HEK293T (cell line): Measurements from ENCODE around the gene CHD2.

Experiments
- CTCF ChIA-PET: fragments of 350-600 bp; formaldehyde crosslinking; extraction: SDS; loops from one replicate; lab custom pipeline; 2021; ENCODE audit warnings: antibody characterized with exemption, inconsistent platforms; lab: Yijun Ruan, JAX
- POLR2A ChIA-PET: fragments of 350-600 bp; formaldehyde crosslinking; extraction: SDS; loops from one replicate; lab custom pipeline; 2020; ENCODE audit warnings: antibody characterized with exemption, inconsistent platforms; lab: Yijun Ruan, JAX
- DNase-seq: peaks from one replicate; pipeline ENCODE4 v3.0.0; 2012; ENCODE audit warnings: mixed read lengths; ENCODE audit errors: extremely low spot score
- ARNT ChIP-seq: fragments of 450-650 bp; IDR thresholded peaks from 2 replicates; pipeline ENCODE4 v1.6.1; 2017; ENCODE audit warnings: mild to moderate bottlenecking
- BHLHE40 ChIP-seq: fragments of 450-650 bp; IDR thresholded peaks from 2 replicates; pipeline ENCODE4 v1.6.1; 2016; ENCODE audit warnings: mild to moderate bottlenecking, moderate library complexity, borderline replicate concordance
- CTBP1 ChIP-seq: fragments of 450-650 bp; IDR thresholded peaks from 2 replicates; pipeline ENCODE4 v1.6.1; 2016; ENCODE audit warnings: borderline replicate concordance
- ELF4 ChIP-seq: fragments of 450-650 bp; IDR thresholded peaks from 2 replicates; pipeline ENCODE4 v1.6.1; 2017; ENCODE audit warnings: antibody characterized with exemption
- FOXA1 ChIP-seq: fragments of 450-650 bp; IDR thresholded peaks from 2 replicates; pipeline ENCODE4 v1.6.1; 2016; ENCODE audit warnings: mild to moderate bottlenecking
- FOXK2 ChIP-seq: fragments of 450-650 bp; IDR thresholded peaks from 2 replicates; pipeline ENCODE4 v1.6.1; 2016; ENCODE audit warnings: mild to moderate bottlenecking
- FOXM1 ChIP-seq: fragments of 450-650 bp; IDR thresholded peaks from 2 replicates; pipeline ENCODE4 v1.6.1; 2017; ENCODE audit warnings: mild to moderate bottlenecking, borderline replicate concordance
- HDGF ChIP-seq: fragments of 450-650 bp; IDR thresholded peaks from 2 replicates; pipeline ENCODE4 v1.6.1; 2017; ENCODE audit warnings: antibody characterized with exemption, borderline replicate concordance
- L3MBTL2 ChIP-seq: fragments of 450-650 bp; conservative IDR thresholded peaks from 2 replicates; pipeline ENCODE4 v1.6.1; 2016; ENCODE audit warnings: mild to moderate bottlenecking
- LEF1 ChIP-seq: fragments of 450-650 bp; IDR thresholded peaks from 2 replicates; pipeline ENCODE4 v1.6.1; 2017; ENCODE audit warnings: mild to moderate bottlenecking, borderline replicate concordance
- NFRKB ChIP-seq: fragments of 450-650 bp; IDR thresholded peaks from 2 replicates; pipeline ENCODE4 v1.6.1; 2016; ENCODE audit warnings: mild to moderate bottlenecking, moderate library complexity
- SP1 ChIP-seq: fragments of 450-650 bp; IDR thresholded peaks from 2 replicates; pipeline ENCODE4 v1.6.1; 2017
- SUZ12 ChIP-seq: fragments of 450-650 bp; IDR thresholded peaks from 2 replicates; pipeline ENCODE4 v1.6.1; 2016; ENCODE audit warnings: mild to moderate bottlenecking
- TARDBP ChIP-seq: fragments of 450-650 bp; IDR thresholded peaks from 2 replicates; pipeline ENCODE4 v1.6.1; 2016
- ZNF384 ChIP-seq: fragments of 450-650 bp; IDR thresholded peaks from 2 replicates; pipeline ENCODE4 v1.6.1; 2016
- TF ChIP-seq, protein P1 (sequence below): fragments of 450-650 bp; IDR thresholded peaks from 2 replicates; pipeline ENCODE4 v1.6.1; 2016

CHD2 gene

DNA sequence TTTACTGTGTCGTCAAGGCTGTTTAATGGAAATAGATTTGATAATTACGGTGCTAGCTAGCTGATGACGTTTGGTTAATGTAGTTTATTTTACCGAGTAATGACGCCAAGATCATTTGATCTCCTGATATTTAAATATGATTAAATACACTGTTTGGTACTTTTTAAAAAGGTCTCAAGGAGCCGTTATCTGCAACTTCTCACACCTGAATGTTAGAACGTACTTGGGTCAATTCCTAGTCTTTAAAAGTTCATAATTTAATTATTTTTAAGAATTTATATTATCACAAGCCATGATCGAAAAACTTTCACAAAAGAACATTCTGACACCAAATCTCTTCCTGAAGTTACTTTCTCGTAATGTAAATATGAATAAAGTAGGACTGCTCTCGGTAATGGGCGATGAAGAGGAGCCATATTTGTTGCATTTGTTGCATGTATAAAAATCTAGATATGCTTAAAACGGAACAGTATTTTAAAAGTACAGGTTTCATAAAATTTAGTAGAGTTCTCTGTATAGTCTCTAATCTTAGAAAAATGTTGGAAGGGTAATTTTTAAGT, 16.2 kb upstream of the CHD2 start:
- DNase-seq, result no peak
- ChIA-PET POLR2A (interaction anchor here (0.9 to 13.5 kb wide), 10 partner anchors 11 to 80 kb away, joined by 3 to 341 read pairs (median 46); partner anchors contain the start of gene CHD2), CTCF (interaction anchor here (1.7 to 2.7 kb wide), 2 partner anchors 16 to 86 kb away, joined by 4 to 12 read pairs; partner anchors contain the start of gene CHD2)
- TF ChIP-seq CTBP1, result no peak
- TF ChIP-seq SUZ12, result no peak
- TF ChIP-seq, protein P1, sequence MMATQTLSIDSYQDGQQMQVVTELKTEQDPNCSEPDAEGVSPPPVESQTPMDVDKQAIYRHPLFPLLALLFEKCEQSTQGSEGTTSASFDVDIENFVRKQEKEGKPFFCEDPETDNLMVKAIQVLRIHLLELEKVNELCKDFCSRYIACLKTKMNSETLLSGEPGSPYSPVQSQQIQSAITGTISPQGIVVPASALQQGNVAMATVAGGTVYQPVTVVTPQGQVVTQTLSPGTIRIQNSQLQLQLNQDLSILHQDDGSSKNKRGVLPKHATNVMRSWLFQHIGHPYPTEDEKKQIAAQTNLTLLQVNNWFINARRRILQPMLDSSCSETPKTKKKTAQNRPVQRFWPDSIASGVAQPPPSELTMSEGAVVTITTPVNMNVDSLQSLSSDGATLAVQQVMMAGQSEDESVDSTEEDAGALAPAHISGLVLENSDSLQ, result no peak
- no peak for TF ChIP-seq FOXK2
- TF ChIP-seq TARDBP, result no peak

DNA sequence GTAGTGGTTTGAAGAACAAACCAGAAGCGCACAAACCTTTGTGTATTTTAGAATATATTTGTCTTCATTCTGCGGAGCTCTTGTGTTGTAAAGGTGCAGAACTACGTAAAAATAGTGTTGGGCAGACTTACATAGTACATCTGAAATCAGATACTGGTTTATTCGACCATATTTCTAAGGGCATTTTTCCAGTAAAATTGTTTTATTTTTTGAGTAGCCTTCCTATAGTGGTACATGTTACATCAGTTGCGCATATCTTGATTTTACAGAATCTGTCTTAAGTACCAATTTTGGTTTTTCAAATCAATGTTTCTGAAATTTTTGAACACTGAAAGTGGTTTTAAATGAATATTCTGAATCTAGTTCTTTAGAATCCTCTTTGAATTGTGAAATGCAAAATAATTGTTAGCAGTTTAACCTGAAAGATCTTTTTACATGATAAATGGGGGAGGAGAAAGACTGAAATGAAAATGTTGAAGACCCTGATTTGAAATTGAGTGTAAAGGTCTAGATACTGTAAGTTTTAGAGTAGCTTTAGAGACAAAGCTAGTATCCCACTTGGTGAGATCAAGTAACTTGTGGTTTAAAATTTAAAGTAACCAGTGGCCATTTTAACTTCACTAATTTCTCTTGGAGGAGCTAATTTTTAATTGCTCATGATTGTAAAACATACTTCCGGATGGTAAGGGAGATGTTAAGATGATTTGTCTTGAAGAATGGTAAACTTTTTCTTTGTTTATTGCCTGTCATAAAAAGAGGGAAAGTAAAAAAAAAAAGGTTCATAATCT, 15.5 kb upstream of the CHD2 start:
- DNase-seq, result no peak
- ChIA-PET POLR2A (interaction anchor here (1.0 to 13.5 kb wide), 7 partner anchors 20 to 81 kb away, joined by 4 to 341 read pairs (median 55); partner anchors contain the start of gene CHD2), CTCF (interaction anchor here (1.3 to 1.7 kb wide), 2 partner anchors 16 to 76 kb away, joined by 4 read pairs; partner anchors contain the start of gene CHD2)
- no peak for TF ChIP-seq ELF4
- TF ChIP-seq CTBP1, result no peak
- TF ChIP-seq NFRKB, result no peak
- no peak for TF ChIP-seq HDGF
- no peak for TF ChIP-seq FOXA1
- TF ChIP-seq ARNT, result no peak
- TF ChIP-seq LEF1, result no peak
- no peak for TF ChIP-seq FOXK2

DNA sequence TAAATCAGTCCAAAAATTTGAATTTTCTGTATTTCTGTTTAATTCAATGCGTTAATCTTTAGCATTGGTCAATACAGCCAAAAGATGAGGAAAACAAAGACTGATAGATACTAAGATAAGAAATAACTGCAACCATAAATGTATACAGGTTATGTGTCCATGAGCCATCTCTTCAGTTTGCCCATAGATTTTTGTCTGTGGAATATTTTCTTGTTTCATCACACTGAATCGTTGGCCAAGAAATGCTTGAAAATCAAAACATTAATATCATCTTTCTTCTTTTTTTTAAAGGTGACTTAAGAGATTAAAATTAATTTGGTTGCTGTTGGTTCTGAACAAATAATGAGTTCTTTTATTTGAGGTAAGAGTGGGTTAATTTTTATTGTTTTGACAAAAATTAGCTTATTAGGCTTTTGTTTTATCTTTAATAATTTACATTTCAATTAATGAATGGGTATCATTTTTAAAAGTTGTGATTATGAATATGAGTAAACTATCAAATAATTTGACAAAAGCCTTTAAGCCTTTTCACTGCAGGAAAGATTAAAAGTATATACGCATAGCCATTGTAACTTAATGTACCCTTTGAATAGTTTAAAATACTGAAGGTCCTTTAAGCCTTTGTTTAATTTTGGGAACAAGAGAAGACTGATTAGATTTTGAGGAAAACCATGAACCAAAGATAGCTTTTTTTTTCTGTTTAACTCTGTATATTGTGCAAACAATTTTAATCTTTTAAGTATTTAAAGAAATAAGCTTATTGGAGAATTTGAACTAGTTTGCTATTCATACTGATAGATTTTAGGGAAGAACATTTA, 14.7 kb upstream of the CHD2 start:
- CTCF ChIA-PET, result interaction anchor here (0.8 to 1.3 kb wide), 2 partner anchors 53 to 77 kb away, joined by 3 to 4 read pairs; no protein-coding TSS in a partner anchor
- POLR2A ChIA-PET, result interaction anchor here (1.0 to 13.5 kb wide), 6 partner anchors 19 to 75 kb away, joined by 4 to 341 read pairs (median 100); partner anchors contain the start of gene CHD2
- DNase-seq, result no peak
- TF ChIP-seq TARDBP (no peak), FOXA1 (no peak), ARNT (no peak), SUZ12 (no peak), BHLHE40 (no peak), L3MBTL2 (no peak), SP1 (no peak), HDGF (no peak), FOXM1 (no peak), ELF4 (no peak), CTBP1 (no peak), NFRKB (no peak), LEF1 (no peak), FOXK2 (no peak), ZNF384 (no peak)
- TF ChIP-seq, protein P1, result no peak

DNA sequence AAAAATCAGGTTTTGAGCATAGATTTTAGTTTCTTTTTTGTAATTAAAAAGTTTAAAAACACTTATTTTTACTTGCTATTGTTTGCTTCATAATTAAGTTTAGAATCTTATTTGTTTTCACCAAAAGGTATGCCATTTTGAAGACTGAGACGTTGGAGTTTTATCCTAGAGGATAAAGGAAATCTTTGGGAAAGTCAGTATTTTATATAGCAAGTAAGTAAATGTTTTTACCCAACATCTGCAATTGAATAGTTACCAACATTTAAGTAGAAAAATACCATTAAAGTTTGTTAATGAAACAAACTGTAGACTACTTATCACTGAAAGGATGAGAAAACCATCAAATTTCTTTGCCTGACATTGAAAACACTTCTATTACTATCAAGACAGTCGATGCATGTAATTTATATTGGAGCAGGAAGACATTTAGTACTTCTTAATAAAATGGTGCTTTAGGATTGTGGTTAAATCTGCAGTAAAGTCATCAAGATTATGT, 14.0 kb upstream of the CHD2 start:
- DNase-seq, result no peak

DNA sequence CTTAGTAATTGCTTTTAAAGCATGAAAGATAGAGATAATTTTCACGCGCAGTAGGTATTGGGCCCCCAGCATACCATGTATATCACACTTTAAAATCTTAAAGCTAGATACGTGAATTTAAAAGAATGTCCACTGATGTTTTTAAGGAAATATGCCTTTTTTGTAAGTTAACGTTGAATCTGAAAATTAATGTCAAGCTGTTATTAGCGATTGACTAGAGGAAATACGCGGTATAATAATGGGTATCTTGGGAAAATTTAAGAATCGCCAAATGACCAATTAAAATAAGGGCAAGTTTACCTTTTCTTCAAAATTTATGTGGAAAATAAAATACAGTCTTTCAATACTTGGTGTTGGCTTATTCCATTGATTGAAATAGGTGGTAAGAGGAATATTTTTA, 13.3 kb upstream of the CHD2 start:
- CTCF ChIA-PET, result no interaction called here
- TF ChIP-seq TARDBP (no peak), LEF1 (no peak)
- POLR2A ChIA-PET, result interaction anchor here (0.9 to 13.5 kb wide), 4 partner anchors 17 to 78 kb away, joined by 4 to 341 read pairs (median 131); partner anchors contain the start of gene CHD2
- DNase-seq, result no peak

More for the DNA sequence above, 14.0 kb upstream of the CHD2 start:
- CTCF ChIA-PET, result interaction anchor here (0.8 to 1.3 kb wide), 2 partner anchors 54 to 78 kb away, joined by 3 to 4 read pairs; no protein-coding TSS in a partner anchor
- POLR2A ChIA-PET, result interaction anchor here (1.7 to 13.5 kb wide), 4 partner anchors 18 to 76 kb away, joined by 8 to 341 read pairs (median 222); partner anchors contain the start of gene CHD2
- TF ChIP-seq L3MBTL2 (no peak), HDGF (no peak), ZNF384 (no peak), CTBP1 (no peak), TARDBP (no peak), BHLHE40 (no peak), SUZ12 (no peak), LEF1 (no peak), FOXA1 (no peak)

DNA sequence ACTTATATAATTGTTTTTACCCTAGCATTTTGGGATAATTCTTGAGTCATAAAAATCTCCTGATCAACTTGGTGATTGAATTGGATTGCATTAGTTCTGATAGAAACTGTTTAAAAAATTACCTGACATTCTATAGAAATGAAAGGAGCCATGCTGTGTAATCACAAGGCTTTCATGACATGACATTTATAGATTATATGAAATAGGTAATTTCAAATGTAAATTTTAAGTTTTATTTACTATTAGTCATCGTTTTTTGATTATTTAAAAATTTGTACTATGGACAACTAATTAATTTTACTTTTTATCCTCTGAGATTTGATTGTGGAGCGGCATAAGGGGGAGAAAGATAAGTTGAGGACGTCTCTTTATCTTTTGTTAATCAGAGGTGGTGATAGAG, 12.3 kb upstream of the CHD2 start:
- TF ChIP-seq FOXK2 (no peak), ELF4 (no peak), ARNT (no peak), TARDBP (no peak), ZNF384 (no peak), LEF1 (no peak), HDGF (no peak), NFRKB (no peak), CTBP1 (no peak), SUZ12 (no peak), BHLHE40 (no peak), FOXA1 (no peak), L3MBTL2 (no peak), SP1 (no peak)
- ChIA-PET POLR2A (interaction anchor here (1.3 to 2.5 kb wide), 4 partner anchors 12 to 79 kb away, joined by 4 to 11 read pairs (median 8); partner anchors contain the start of gene CHD2), CTCF (no interaction called here)
- DNase-seq, result no peak
